ENCODE data around the gene B3GNT7.

B3GNT7 gene

DNA sequence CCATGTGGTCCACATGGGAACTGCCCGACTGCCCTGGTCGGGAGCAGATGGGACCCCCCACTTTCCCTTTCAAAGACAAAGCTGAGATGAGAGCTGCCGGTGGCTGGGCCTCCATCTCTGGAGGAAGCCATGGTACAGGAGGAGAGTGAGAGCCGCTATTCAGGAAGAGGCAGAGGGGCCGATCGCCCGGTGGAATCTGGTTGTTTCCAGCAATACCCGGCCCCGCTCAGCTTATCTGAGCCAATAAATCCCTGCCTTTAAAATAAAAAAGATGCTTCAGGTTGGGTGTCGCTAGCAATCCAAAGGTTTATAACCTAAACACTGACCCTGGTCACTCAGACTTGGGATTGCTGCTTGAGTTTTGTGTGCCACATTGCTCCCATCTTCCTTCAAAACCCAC, 15.2 kb upstream of the B3GNT7 start:
- no peaks in the 10 kb centered on the region for H3K27me3 ChIP-seq (ENCODE audit: control insufficient read depth, insufficient read depth, low read length)
- peaks cover 11% of the 10 kb centered on the region for H3K4me1 ChIP-seq (ENCODE audit: control insufficient read depth, insufficient read depth, low read length)
- H3K4me3 ChIP-seq (ENCODE audit: low read depth, low read length), result no peak overlapping the region
- H3K9me3 ChIP-seq (ENCODE audit: control insufficient read depth, insufficient read depth, low read length), result peaks cover 2% of the 10 kb centered on the region
- peaks cover 2% of the 10 kb centered on the region for H3K36me3 ChIP-seq (ENCODE audit: control insufficient read depth, insufficient read depth, low read length)
- H3K9ac ChIP-seq (ENCODE audit: low read depth, low read length), result no peak overlapping the region

GRCh38 chr2:231380991-231381847, 14.3 kb upstream of the B3GNT7 start:
- peaks cover 2% of the 10 kb centered on the region for H3K36me3 ChIP-seq (ENCODE audit: control insufficient read depth, insufficient read depth, low read length)
- H3K9me3 ChIP-seq (ENCODE audit: control insufficient read depth, insufficient read depth, low read length), result peaks cover 2% of the 10 kb centered on the region
- H3K4me1 ChIP-seq (ENCODE audit: control insufficient read depth, insufficient read depth, low read length), result peaks cover 5% of the 10 kb centered on the region
- no peak overlapping the region for H3K9ac ChIP-seq (ENCODE audit: low read depth, low read length)
- H3K4me3 ChIP-seq (ENCODE audit: low read depth, low read length), result no peak overlapping the region
- no peaks in the 10 kb centered on the region for H3K27me3 ChIP-seq (ENCODE audit: control insufficient read depth, insufficient read depth, low read length)

GRCh38 chr2:231382116-231382515, 13.4 kb upstream of the B3GNT7 start:
- peaks cover 2% of the 10 kb centered on the region for H3K36me3 ChIP-seq (ENCODE audit: control insufficient read depth, insufficient read depth, low read length)
- H3K9ac ChIP-seq (ENCODE audit: low read depth, low read length), result no peak overlapping the region
- H3K9me3 ChIP-seq (ENCODE audit: control insufficient read depth, insufficient read depth, low read length), result peaks cover 2% of the 10 kb centered on the region
- H3K4me1 ChIP-seq (ENCODE audit: control insufficient read depth, insufficient read depth, low read length), result peaks cover 2% of the 10 kb centered on the region
- no peak overlapping the region for H3K4me3 ChIP-seq (ENCODE audit: low read depth, low read length)
- H3K27me3 ChIP-seq (ENCODE audit: control insufficient read depth, insufficient read depth, low read length), result no peaks in the 10 kb centered on the region

DNA sequence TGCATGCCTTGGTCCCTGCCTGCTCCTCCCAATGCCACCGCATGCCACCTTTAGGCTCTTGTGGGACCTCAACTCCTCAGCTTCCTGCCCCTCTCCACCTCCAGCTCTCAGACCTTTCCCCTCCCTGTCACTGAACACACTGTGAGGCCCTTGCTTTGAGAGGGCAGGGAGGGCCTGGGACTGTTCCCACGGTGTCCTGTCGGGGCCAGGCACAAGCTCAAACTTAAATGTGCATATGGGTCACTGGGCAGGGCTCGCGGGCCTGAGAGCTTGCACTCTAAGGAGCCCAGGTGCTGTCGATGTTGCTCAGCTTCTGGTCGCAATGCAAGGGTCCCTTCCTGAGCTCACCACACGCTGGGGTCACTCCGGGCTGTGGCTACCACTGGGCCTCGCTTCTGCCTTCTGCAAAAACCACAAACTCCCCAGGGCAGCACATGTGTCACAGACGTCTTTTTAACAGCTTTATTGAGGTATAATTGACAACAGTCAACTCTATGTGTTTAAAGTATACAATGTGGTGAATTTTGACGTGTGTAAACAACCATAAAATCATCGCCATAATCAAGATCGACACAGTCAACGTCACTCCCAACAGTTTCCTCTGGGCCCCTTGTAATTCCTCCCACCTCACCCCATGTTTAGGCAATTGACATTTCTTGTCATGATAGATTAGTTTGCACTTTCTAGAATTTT, 11.9 kb upstream of the B3GNT7 start:
- no peaks in the 10 kb centered on the region for H3K4me1 ChIP-seq (ENCODE audit: control insufficient read depth, insufficient read depth, low read length)
- H3K4me3 ChIP-seq (ENCODE audit: low read depth, low read length), result no peak overlapping the region
- H3K9ac ChIP-seq (ENCODE audit: low read depth, low read length), result no peak overlapping the region
- peaks cover 2% of the 10 kb centered on the region for H3K36me3 ChIP-seq (ENCODE audit: control insufficient read depth, insufficient read depth, low read length)
- no peaks in the 10 kb centered on the region for H3K27me3 ChIP-seq (ENCODE audit: control insufficient read depth, insufficient read depth, low read length)
- H3K9me3 ChIP-seq (ENCODE audit: control insufficient read depth, insufficient read depth, low read length), result peaks cover 2% of the 10 kb centered on the region

- Histone ChIP-seq H3K27me3 (ENCODE audit: control insufficient read depth, insufficient read depth, low read length) (no peaks in the 10 kb centered on the region), H3K9me3 (ENCODE audit: control insufficient read depth, insufficient read depth, low read length) (peaks cover 2% of the 10 kb centered on the region), H3K36me3 (ENCODE audit: control insufficient read depth, insufficient read depth, low read length) (peaks cover 2% of the 10 kb centered on the region), H3K9ac (ENCODE audit: low read depth, low read length) (no peak overlapping the region), H3K4me1 (ENCODE audit: control insufficient read depth, insufficient read depth, low read length) (no peaks in the 10 kb centered on the region), H3K4me3 (ENCODE audit: low read depth, low read length) (no peak overlapping the region)
These were observed 11.4 kb upstream of the B3GNT7 start for GRCh38 chr2:231384109-231384435.

GRCh38 chr2:231384970-231385369, 10.5 kb upstream of the B3GNT7 start:
- no peaks in the 10 kb centered on the region for H3K36me3 ChIP-seq (ENCODE audit: control insufficient read depth, insufficient read depth, low read length)
- no peak overlapping the region for H3K9ac ChIP-seq (ENCODE audit: low read depth, low read length)
- no peaks in the 10 kb centered on the region for H3K4me1 ChIP-seq (ENCODE audit: control insufficient read depth, insufficient read depth, low read length)
- no peaks in the 10 kb centered on the region for H3K27me3 ChIP-seq (ENCODE audit: control insufficient read depth, insufficient read depth, low read length)
- no peak overlapping the region for H3K4me3 ChIP-seq (ENCODE audit: low read depth, low read length)
- H3K9me3 ChIP-seq (ENCODE audit: control insufficient read depth, insufficient read depth, low read length), result peaks cover 2% of the 10 kb centered on the region

- H3K9me3 ChIP-seq (ENCODE audit: control insufficient read depth, insufficient read depth, low read length), result peaks cover 2% of the 10 kb centered on the region
- no peaks in the 10 kb centered on the region for H3K4me1 ChIP-seq (ENCODE audit: control insufficient read depth, insufficient read depth, low read length)
- no peak overlapping the region for H3K4me3 ChIP-seq (ENCODE audit: low read depth, low read length)
- no peak overlapping the region for H3K9ac ChIP-seq (ENCODE audit: low read depth, low read length)
- H3K27me3 ChIP-seq (ENCODE audit: control insufficient read depth, insufficient read depth, low read length), result no peaks in the 10 kb centered on the region
- no peaks in the 10 kb centered on the region for H3K36me3 ChIP-seq (ENCODE audit: control insufficient read depth, insufficient read depth, low read length)
These were observed 10.1 kb upstream of the B3GNT7 start for GRCh38 chr2:231385429-231385828.

DNA sequence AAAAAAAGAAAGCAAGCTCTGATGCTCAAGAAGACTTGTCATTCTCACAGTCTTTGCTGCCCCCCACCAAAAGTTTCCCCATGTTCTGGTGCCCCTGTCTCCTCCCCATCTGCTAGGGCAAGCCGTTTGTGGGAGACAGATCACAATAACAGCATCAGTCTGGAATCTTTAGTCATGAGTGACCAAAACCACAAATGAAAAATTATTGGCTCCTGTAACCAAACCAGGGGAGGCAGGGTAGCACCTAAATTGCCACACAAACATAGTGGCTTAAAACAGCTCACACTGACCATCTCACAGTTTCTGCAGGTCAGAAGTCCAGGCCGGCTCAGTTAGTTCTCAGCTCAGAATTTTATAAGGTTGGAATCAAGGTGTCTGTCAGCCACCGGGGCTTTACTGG, 9.1 kb upstream of the B3GNT7 start:
- Histone ChIP-seq H3K36me3 (ENCODE audit: control insufficient read depth, insufficient read depth, low read length) (no peaks in the 10 kb centered on the region), H3K4me1 (ENCODE audit: control insufficient read depth, insufficient read depth, low read length) (no peaks in the 10 kb centered on the region), H3K9me3 (ENCODE audit: control insufficient read depth, insufficient read depth, low read length) (peaks cover 2% of the 10 kb centered on the region), H3K27me3 (ENCODE audit: control insufficient read depth, insufficient read depth, low read length) (no peaks in the 10 kb centered on the region), H3K4me3 (ENCODE audit: low read depth, low read length) (no peak overlapping the region), H3K9ac (ENCODE audit: low read depth, low read length) (no peak overlapping the region)

GRCh38 chr2:231387904-231388724, 7.4 kb upstream of the B3GNT7 start:
- Histone ChIP-seq H3K9ac (ENCODE audit: low read depth, low read length) (no peak overlapping the region), H3K27me3 (ENCODE audit: control insufficient read depth, insufficient read depth, low read length) (no peaks in the 10 kb centered on the region), H3K36me3 (ENCODE audit: control insufficient read depth, insufficient read depth, low read length) (no peaks in the 10 kb centered on the region), H3K9me3 (ENCODE audit: control insufficient read depth, insufficient read depth, low read length) (peaks cover 2% of the 10 kb centered on the region), H3K4me3 (ENCODE audit: low read depth, low read length) (no peak overlapping the region), H3K4me1 (ENCODE audit: control insufficient read depth, insufficient read depth, low read length) (peaks cover 2% of the 10 kb centered on the region)

- H3K9ac ChIP-seq (ENCODE audit: low read depth, low read length), result no peak overlapping the region
- H3K4me1 ChIP-seq (ENCODE audit: control insufficient read depth, insufficient read depth, low read length), result peaks cover 2% of the 10 kb centered on the region
- H3K27me3 ChIP-seq (ENCODE audit: control insufficient read depth, insufficient read depth, low read length), result no peaks in the 10 kb centered on the region
- H3K9me3 ChIP-seq (ENCODE audit: control insufficient read depth, insufficient read depth, low read length), result peaks cover 2% of the 10 kb centered on the region
- no peak overlapping the region for H3K4me3 ChIP-seq (ENCODE audit: low read depth, low read length)
- no peaks in the 10 kb centered on the region for H3K36me3 ChIP-seq (ENCODE audit: control insufficient read depth, insufficient read depth, low read length)
These were observed 6.7 kb upstream of the B3GNT7 start for GRCh38 chr2:231388725-231389346.

DNA sequence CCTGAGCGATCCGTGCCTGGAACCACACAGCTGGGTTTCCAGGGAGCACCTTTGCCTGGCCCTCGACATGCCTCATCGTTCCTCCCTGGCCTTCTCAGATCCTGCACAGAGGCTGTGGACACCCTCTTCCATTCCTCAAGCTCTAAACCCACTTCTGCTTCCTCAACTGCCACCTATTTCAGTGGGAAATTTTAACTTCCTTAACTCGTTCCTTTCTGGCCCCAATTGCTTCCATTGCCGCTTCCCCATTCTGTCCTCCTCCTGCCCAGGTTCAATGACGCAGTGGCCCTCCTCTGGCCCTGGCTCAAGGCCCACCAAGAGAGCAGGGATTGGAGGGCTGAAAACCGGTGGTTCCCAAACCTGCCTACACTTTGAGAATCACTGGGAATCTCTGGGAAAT, 4.8 kb upstream of the B3GNT7 start:
- Histone ChIP-seq H3K9ac (ENCODE audit: low read depth, low read length) (no peak overlapping the region), H3K9me3 (ENCODE audit: control insufficient read depth, insufficient read depth, low read length) (no peaks in the 10 kb centered on the region), H3K27me3 (ENCODE audit: control insufficient read depth, insufficient read depth, low read length) (no peaks in the 10 kb centered on the region), H3K36me3 (ENCODE audit: control insufficient read depth, insufficient read depth, low read length) (no peaks in the 10 kb centered on the region), H3K4me1 (ENCODE audit: control insufficient read depth, insufficient read depth, low read length) (peaks cover 8% of the 10 kb centered on the region), H3K4me3 (ENCODE audit: low read depth, low read length) (no peak overlapping the region)
